T-helper 2 cell treated with Interferon-gamma antibody and Interleukin-4, amounts not matched to agents 100 ng/mL and 5 ng/mL, for 36 hours (primary cell): Measurements from ENCODE around the gene RANBP17. TPM values are rescaled to one million over a fixed set of nuclear protein-coding genes. Genes with fewer than 3 reads are reported as not detected.
"Not testable (repeated sequence)": the region's sequence is repeated elsewhere in the genome, so short reads cannot be mapped to it uniquely, and the experiment has no call there.

ENCODE experiments used
- intact Hi-C: fragments of 100-400 bp; cut with micrococcal nuclease; formaldehyde crosslinking; loops from one replicate; pipeline ENCODE4 v1.15.1; 2023
- total RNA-seq: library from RNA; stranded (reverse); gene quantifications from 2 replicates; pipeline ENCODE4 v1.2.3, GENCODE V29; 2022

Gene RANBP17
- total RNA-seq, 1 donor from 2014 or later = not detected

DNA sequence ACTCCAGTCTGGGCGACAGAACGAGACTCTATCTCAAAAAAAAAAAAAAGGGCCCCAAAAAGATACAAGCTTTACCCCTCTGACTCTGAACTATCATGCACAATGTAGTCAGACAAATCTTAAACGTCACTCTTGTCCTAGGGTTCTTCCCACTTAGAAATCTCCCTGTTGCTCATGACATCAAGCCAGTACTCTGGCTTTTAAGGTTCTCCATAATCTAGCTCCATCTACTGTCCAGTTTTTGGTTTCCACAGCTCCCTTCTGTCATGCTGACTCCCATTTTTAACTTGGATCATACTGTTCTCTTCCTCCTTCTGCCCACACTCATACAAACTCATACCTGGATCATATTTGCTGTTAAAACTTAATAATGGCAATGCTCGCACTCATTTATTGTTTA is 290.6 kb downstream of the RANBP17 start:
- intact Hi-C loops = no loop called here

DNA sequence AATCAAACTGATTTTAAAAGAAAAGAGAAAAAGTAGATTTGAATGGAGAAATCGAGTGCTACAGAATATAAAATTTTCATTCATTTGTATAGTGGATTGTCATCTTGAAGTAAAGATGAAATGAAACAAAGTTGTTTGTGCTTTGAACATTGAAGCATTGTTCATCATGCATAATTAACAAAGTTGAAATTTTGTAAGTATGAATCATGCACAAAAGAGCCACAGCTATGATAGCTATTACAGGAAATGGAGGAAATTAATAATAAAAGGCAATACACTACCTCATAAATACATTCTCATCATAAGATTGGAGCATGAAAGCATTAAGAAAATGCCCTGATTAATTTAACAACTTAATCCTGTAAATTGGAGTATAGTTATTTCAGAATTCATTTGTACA is 293.8 kb downstream of the RANBP17 start:
- intact Hi-C loops = no loop called here

DNA sequence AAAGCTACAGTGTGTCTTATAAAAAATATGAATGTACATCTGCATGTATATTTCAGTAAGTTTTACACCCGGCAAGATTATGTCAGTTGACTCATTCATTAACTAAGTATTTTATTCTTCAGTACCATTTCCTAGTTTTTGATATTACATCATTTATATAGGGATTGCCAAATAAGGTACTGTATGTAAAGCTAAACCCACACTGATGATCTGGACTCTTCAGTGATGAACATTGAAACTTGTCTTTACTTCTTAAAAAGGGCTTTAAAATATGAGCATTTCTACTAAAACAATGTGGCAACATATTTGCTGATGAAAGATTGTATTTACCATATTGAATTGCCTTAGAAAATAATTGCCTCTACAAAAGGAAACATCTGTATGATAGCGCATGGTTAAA is 295.5 kb downstream of the RANBP17 start:
- intact Hi-C loops = no loop called here

DNA sequence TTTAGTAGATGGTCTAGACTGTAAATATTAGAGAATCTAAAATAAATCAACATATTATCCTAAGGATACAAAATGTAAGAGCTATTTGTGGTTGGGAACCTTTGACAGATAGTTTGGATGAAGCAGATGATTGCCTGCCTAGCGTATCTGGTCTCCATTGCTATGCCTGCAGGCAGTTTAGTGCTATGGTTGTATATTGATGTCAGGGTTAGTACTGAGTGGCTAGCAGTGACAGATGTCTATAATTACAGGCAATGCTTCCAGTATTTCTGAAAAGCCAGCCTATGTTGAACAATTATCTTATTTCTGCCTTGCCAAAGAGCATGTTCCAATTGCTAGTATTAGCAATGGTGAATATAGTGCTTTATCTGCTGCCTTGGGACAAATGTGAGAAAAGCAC is 296.0 kb downstream of the RANBP17 start:
- intact Hi-C loops = no loop called here

DNA sequence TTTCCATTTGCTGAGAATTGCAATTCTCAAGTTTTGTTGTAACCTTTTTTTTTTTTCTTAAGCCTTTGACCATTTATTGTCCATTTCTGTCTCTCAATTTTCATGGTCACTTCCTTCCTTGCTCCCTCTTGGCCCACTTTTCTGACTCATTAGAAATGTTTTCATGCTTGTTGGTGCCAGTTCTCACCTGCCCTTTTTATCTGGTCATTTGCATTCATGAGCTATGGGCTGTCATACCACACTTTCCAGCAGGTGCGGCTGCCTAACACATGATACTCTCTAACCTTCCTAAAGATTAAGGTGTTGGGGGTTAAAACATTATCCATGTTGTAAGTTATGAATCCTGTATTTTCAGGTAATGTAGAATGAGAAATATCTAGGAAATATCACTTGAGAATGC is 296.8 kb downstream of the RANBP17 start:
- intact Hi-C loops = no loop called here

DNA sequence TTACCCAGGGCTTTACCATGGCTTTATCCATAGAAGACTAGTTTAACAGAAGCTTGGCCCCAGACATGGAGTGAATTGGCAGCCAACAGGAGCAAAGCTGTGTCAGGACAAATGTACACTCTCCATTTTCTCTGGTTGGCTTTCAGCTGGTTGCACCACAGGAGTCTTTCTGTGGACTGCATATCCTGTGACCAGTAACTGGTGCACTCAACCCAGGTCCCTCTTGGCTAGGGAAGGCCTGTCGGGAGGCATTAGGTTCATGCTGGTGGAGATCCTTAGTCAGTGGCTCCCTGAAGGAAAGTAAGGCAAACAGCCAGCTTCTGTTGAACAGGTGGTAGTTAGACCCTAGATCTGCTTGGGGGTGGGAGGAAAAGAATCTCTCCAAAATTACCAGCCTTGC is 300.3 kb downstream of the RANBP17 start:
- intact Hi-C loops = no loop called here

DNA sequence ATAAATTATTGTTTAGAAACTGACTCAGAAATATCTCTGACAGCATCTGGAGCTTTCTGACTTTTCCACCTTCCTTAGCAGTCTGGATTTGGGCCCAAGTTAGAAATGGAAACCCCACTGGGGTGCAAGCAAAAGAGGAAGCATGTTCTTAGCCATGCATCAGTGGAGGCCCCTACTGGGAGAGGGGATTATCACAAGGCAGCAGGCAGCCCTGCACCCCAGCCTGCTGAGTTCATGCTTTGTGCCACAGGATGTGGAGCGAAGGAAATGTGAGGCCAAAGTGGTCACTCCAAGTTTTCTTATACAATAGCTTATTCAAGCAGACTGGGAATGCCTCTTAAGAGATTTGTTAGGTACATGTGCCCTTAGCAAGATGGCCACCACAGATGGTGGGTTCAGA is 300.8 kb downstream of the RANBP17 start:
- intact Hi-C loops = no loop called here

DNA sequence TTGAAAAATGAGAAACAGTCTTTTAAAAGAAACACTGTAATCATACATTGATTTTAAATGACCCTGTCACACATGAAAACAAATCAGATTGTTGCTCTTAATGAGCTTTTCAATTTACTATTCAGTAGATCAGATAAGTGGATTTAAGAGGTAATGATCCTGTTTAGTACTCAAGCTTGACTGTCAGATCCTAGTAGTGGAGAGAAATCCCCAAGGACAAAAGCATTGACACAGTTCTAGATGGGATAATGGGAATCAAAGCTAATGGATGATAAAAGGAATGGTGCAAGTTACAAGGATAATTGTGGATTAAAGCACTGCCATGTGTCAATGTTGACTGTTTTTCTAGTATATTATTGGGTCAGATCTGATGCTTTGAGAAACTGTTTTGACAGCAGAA is 304.9 kb downstream of the RANBP17 start:
- intact Hi-C loops = no loop called here

DNA sequence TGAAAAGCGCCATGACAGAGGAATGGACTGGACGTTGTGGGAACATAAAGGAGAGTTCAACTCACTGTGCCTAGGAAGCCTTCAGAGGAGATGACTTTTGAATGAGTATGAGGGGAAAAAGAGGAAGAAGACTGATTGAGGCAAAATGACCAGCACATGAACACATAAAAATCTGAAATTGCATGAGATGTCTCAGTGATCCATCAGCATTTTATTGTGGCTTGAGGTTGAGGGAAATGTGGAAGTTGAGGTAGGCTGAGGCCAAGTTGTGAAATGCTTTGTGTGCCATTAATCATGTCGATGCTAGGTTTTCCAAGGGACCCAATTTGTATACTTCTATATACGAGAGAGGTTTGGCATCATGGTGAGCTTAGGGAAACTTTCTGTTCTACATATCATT is 306.4 kb downstream of the RANBP17 start:
- intact Hi-C loops = no loop called here

DNA sequence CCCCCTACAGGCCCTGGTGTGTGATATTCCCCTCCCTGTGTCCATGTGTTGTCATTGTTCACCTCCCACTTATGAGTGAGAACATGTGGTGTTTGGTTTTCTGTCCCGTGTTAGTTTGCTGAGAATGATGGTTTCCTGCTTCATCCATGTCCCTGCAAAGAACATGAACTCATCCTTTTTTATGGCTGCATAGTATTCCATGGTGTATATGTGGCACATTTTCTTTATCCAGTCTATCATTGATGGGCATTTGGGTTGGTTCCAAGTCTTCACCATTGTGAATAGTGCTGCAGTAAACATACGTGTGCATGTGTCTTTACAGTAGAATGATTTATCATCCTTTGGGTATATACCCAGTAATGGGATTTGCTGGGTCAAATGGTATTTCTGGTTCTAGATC is 313.1 kb downstream of the RANBP17 start:
- intact Hi-C loops = not testable (repeated sequence)

DNA sequence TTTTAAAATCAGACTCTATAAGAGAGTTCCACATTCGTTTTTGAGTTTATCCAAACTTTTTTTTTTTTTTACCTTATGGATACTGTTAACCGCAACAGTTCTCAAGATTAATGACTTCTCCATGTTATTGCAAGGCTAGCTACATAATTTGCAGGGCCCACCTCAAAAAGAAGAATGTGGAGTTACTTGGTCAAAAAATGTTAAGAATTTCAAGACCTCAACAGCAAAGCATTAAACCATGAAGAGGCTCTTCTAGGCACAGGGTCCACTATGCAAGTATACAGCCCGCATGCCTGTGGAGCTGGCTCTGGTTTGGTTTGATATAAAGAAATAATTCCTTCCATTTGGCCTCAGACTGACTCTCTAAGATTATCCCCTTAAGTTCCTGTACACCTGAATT is 313.9 kb downstream of the RANBP17 start:
- intact Hi-C loops = no loop called here

DNA sequence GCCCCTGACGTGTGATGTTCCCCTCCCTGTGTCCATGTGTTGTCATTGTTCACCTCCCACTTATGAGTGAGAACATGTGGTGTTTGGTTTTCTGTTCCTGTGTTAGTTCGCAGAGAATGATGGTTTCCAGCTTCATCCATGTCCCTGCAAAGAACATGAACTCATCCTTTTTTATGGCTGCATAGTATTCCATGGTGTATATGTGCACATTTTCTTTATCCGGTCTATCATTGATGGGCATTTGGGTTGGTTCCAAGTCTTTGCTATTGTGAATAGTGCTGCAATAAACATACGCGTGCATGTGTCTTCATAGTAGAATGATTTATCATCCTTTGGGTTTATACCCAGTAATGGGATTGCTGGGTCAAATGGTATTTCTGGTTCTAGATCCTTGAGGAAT is 316.4 kb downstream of the RANBP17 start:
- intact Hi-C loops = not testable (repeated sequence)

DNA sequence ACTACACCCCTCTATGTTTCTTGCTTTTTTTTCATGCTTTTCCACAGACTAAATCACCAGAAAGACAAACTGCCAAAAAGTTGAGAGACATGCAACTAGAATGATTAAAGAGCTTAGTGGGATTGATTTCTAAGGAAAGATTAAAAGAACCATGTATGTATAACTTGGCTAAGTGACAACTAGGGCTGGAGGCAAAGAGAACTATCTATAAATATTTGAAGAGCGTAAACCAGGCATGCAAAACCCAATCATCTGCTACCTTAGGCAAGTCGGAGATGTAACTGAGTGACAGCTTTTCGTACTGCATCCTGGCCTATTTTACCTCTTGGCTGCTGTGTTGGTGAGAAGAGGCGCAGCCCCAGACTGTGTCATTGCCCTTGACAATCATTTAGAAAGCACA is 326.2 kb downstream of the RANBP17 start:
- intact Hi-C loops = no loop called here

DNA sequence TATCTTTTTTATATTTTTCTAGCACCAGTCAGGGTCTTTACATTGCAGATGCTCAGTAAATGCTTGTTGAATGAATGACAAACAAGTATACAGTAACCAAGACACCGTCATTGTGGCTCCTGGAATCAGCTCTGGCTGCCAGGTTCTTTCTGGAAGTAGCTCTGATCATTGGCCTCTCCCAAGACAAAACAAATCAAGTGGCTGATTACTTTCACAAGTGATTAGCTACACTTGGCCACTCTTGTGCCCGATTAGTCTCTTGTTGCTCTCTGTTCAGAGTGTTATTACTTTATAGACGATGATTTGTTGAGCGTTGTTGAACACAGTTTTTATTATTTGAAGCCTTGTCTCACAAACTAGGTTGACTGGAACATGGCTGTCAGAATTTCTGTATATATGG is 327.6 kb downstream of the RANBP17 start:
- intact Hi-C loops = no loop called here

DNA sequence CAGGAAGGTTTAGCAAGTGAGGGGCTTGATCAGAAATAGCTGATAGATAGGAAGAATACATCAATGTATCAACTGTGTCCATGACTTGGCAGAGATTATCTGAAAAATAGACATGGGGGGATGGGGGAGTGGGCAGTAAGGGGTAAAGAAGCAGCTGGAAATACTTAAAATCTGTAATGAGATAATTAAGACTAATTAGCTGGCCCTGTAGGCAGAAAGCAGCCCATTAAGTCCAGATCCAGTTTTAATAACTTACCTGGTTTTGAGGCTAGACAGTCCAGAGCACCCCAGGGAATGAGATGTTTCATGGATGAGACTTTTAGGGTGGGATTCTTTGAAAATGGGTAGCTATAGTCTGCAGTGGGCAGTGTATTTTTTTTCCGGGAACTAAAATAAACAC is 330.3 kb downstream of the RANBP17 start:
- intact Hi-C loops = no loop called here

DNA sequence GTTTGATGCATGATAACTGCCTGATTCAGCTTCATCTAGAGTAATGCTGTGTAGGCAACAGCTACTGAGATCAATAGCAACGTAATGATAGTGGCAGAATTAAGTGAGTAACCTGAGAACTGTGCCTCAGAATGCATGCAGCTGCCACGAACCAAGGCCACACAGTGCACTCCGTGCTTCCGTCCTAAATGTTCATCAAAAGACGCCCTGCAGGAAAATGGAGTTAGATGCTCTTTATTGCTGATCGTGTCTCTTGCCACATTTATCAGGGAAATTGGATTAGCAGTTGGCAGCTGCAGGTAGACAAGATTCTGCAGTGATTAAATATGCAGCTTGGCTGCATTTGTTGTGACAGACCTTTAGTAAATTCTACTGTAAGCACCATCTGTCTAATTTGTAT is 339.5 kb downstream of the RANBP17 start:
- intact Hi-C loops = no loop called here

DNA sequence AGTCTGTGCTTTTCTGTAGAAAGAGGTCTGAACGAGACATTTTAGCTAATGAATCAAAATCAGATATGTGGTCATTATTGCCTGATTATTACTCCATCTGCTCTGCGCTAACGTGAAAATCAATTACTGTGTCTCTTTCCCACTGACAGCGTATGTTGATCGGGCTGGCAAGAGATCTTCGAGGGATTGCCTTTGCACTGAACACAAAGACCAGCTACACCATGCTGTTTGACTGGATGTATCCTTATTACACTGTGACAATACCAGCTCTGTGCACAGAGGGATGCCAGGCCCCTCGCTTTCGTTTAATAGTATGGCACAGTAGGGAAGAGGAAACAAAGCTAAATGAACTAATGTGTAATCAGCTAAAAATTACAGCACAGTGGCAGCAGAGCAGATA is 343.6 kb downstream of the RANBP17 start:
- intact Hi-C loops = no loop called here

DNA sequence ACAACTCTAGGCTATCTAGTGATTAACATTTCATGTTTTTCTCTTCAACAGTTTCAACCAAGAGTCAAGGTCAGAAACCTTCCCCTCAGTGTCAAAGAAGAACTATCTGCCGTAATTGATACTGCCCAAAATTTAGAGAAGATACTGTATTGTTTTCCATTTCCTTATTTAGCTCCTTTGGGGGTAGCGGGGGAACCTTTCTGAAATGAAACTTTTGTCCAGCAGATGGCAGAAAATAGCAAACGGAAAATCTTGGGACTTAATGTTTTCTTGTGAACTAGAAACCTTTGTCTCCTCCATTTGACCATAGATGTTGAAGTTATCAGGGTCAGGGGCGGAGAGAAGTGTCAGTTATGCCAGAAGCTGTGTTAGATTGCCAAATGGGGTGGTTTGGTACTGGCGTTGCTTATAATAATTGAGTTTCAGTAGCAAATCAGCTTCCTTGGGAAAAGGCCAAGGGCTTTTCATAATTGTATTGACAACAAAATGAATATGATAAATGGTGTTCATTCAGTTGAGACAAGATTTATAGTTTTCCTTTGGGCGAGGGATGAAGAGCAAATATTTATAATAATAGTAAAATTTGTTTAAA is 345.5 kb downstream of the RANBP17 start:
- intact Hi-C loops = loop anchor here (1.0 kb wide), 1 partner anchor 135 kb away; no protein-coding TSS in a partner anchor

DNA sequence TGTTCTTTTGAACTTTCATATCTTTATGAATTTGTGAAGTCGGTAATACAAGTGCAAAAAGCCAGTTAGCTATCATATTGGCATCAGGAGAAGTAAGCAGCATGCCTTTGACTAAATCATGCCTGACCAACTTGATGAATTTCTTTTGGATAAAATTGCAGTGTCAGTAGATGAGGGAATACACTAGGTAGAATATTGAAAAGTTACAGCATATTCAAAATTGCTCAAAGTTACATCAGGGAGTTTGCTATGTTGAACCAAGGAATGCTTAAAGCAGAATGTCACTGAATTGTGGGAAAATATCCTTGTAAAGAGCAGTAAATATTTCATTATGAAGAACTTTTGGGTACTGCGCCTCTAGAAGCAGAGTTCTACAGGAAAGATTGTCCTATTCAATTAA is 360.1 kb downstream of the RANBP17 start:
- intact Hi-C loops = no loop called here

DNA sequence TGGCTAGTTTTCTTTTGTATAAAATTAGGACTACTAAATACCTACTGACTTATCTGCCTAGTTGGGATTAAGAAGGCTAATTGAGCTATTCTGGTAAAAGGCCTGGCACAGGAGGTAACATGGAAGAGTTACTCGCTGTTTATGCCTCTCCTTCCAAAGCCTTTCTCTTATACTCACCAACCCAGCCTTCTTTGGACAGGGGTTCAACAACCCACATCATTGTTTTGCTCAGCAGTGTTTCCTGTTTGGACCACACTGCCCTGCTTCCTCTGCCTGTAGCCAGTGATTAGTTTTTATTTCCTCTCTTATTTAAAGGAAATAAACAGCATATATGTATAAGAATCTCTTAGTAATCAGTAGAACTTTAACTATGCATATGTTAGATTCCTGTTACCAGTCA is 362.1 kb downstream of the RANBP17 start:
- intact Hi-C loops = no loop called here

DNA sequence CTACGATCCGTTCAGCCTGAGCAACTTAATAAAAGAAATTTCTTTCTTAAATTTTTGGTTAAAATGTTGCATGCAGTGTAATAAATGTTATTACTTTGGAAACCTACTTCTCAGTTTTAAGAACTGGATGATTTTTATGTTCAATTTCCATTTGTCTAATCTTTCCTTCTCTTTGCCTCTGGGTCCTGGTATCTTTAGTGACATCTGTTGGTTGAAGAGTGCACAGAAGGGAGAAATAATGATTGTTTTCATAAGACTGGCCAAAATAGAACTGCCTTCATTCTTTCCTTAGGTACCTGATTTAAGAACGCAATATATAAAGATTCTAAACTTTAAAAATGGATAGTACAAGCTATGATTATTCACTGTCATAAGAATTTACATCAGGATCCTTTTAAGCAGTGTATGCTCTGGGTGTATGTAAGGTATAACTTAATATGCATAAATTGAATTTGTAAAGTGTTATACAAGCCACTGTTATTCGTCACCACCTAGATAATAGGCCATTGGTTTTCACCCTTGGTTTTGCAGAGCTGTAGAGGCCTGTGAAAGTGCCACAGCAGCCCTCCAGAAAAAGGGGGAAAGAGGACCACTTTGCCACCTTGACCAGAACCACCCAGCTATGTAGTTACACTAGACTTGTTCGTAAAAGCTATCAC is 364.4 kb downstream of the RANBP17 start:
- intact Hi-C loops = no loop called here

DNA sequence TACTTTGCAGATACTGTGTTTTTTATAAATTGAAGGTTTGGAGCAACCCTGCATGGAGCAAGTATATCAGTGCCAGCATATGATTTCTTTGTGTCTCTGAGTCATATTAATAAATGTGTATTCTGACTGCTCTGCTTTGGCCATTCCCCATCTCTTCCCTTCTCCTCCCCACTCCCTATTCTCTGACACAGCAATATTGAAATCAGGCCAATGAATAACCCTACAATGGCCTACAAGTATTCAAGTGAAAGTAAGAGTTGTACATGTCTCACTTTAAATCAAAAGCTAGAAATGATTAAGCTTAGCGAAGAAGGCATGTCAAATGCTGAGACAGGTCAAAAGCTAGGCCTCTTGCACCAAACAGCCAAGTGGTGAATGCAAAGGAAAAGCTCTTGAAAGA is 365.0 kb downstream of the RANBP17 start:
- intact Hi-C loops = no loop called here

DNA sequence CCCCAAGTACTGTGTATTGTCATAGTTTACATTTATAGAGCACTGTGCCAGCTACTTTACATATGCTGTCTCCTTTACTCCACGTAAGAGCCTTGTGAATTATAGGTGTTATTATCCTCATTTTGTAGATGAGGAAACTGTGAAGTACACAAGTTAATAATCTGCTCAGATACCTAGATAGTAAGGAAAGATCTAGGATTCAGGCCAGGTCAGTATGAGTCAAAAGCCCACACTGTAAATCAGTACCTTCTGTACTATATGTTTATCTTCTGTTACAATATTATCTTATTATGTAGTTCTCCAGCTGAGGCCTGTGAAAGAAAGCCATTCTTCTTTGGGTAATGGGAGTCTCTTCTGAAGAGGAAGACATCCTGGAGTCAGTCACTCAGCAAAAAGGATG is 374.8 kb downstream of the RANBP17 start:
- intact Hi-C loops = no loop called here

DNA sequence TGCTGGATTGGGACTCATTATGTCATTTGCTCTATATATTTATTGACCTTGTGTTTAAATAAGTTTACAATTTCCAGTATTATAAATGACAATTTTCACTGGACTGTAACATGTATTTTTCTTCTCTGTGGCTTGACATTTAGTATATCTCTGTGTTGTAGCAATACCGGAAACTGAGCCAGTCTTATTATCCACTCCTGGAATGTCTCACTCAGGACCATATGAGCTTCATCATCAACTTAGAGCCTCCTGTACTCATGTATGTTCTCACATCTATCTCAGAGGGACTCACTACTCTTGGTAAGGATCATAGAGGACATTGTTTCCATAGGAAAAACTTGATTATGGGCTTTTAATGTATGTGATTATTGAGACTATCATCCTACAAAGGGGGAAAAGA is 380.7 kb downstream of the RANBP17 start:
- intact Hi-C loops = no loop called here
